SK-N-SH treated with all-trans-retinoic acid at 6 μM for 48 hours (cell line): ENCODE measurements around the gene MAN1A1.

Experiments used
- BACH2 ChIP-seq: fragments of 250-450 bp; sonication (Bioruptor Pico); IDR thresholded peaks from 2 replicates; pipeline ENCODE4 v1.9.0; 2021; ENCODE audit warnings: mild to moderate bottlenecking, borderline replicate concordance
- CSDC2 ChIP-seq: fragments of 250-450 bp; sonication (Bioruptor Pico); IDR thresholded peaks from 2 replicates; pipeline ENCODE4 v1.5.0; 2020; ENCODE audit warnings: mild to moderate bottlenecking, moderate library complexity
- ESRRG ChIP-seq: fragments of 250-450 bp; sonication (Bioruptor Pico); IDR thresholded peaks from 2 replicates; pipeline ENCODE4 v1.6.1; 2021; ENCODE audit warnings: mild to moderate bottlenecking
- GLIS3 ChIP-seq: fragments of 250-450 bp; sonication (Bioruptor Pico); IDR thresholded peaks from 2 replicates; pipeline ENCODE4 v1.5.0; 2020; ENCODE audit warnings: mild to moderate bottlenecking, moderate library complexity
- OSR1 ChIP-seq: fragments of 250-450 bp; sonication (Bioruptor Pico); IDR thresholded peaks from 2 replicates; pipeline ENCODE4 v1.8.0; 2022; ENCODE audit warnings: moderate library complexity, mild to moderate bottlenecking, inconsistent platforms
- PPARA ChIP-seq: fragments of 250-450 bp; sonication (Bioruptor Pico); IDR thresholded peaks from 2 replicates; pipeline ENCODE4 v1.5.0; 2020; ENCODE audit warnings: mild to moderate bottlenecking, borderline replicate concordance
- RARB ChIP-seq: fragments of 250-450 bp; sonication (Bioruptor Pico); IDR thresholded peaks from 2 replicates; pipeline ENCODE4 v1.8.0; 2021; ENCODE audit warnings: mild to moderate bottlenecking, moderate library complexity
- SNAI2 ChIP-seq: fragments of 250-450 bp; sonication (Bioruptor Pico); IDR thresholded peaks from 2 replicates; pipeline ENCODE4 v1.5.0; 2020; ENCODE audit warnings: mild to moderate bottlenecking, moderate library complexity
- TSHZ2 ChIP-seq: fragments of 250-450 bp; sonication (Bioruptor Pico); IDR thresholded peaks from 2 replicates; pipeline ENCODE4 v1.5.0; 2020; ENCODE audit warnings: mild to moderate bottlenecking, moderate library complexity
- ZFP30 ChIP-seq: fragments of 450-650 bp; formaldehyde crosslinking; IDR thresholded peaks from 2 replicates; pipeline ENCODE4 v1.5.0; 2022; ENCODE audit warnings: mild to moderate bottlenecking, moderate library complexity
- ZNF70 ChIP-seq: fragments of 450-650 bp; formaldehyde crosslinking; IDR thresholded peaks from 2 replicates; pipeline ENCODE4 v1.5.0; 2020; ENCODE audit warnings: mild to moderate bottlenecking, moderate library complexity
- TF ChIP-seq, protein P1 (sequence below): fragments of 250-450 bp; sonication (Bioruptor Pico); IDR thresholded peaks from 2 replicates; pipeline ENCODE4 v1.8.0; 2020; ENCODE audit warnings: mild to moderate bottlenecking, moderate library complexity, borderline replicate concordance
- TF ChIP-seq, protein P2 (sequence below): fragments of 250-450 bp; sonication (Bioruptor Pico); IDR thresholded peaks from 2 replicates; pipeline ENCODE4 v1.8.0; 2021; ENCODE audit warnings: low read depth, mild to moderate bottlenecking, moderate library complexity, borderline replicate concordance
- TF ChIP-seq, protein P3 (sequence below): fragments of 250-450 bp; sonication (Bioruptor Pico); IDR thresholded peaks from 2 replicates; pipeline ENCODE4 v1.5.1; 2021; ENCODE audit warnings: mild to moderate bottlenecking, moderate library complexity

- TF ChIP-seq ESRRG (CRISPR knock-in tag), result no peak
- TF ChIP-seq ZNF70 (CRISPR knock-in tag), result no peak
- TF ChIP-seq, protein P1, sequence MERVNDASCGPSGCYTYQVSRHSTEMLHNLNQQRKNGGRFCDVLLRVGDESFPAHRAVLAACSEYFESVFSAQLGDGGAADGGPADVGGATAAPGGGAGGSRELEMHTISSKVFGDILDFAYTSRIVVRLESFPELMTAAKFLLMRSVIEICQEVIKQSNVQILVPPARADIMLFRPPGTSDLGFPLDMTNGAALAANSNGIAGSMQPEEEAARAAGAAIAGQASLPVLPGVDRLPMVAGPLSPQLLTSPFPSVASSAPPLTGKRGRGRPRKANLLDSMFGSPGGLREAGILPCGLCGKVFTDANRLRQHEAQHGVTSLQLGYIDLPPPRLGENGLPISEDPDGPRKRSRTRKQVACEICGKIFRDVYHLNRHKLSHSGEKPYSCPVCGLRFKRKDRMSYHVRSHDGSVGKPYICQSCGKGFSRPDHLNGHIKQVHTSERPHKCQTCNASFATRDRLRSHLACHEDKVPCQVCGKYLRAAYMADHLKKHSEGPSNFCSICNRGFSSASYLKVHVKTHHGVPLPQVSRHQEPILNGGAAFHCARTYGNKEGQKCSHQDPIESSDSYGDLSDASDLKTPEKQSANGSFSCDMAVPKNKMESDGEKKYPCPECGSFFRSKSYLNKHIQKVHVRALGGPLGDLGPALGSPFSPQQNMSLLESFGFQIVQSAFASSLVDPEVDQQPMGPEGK (CRISPR knock-in tag), result no peak
- TF ChIP-seq OSR1, result no peak
- TF ChIP-seq ZFP30 (CRISPR knock-in tag), result no peak
- TF ChIP-seq TSHZ2 (CRISPR knock-in tag), result no peak
- TF ChIP-seq SNAI2 (CRISPR knock-in tag), result no peak
- no peak for TF ChIP-seq PPARA (CRISPR knock-in tag)
- TF ChIP-seq GLIS3 (CRISPR knock-in tag), result no peak
- TF ChIP-seq BACH2 (CRISPR knock-in tag), result no peak
- TF ChIP-seq RARB (CRISPR knock-in tag), result no peak
- TF ChIP-seq, protein P2, sequence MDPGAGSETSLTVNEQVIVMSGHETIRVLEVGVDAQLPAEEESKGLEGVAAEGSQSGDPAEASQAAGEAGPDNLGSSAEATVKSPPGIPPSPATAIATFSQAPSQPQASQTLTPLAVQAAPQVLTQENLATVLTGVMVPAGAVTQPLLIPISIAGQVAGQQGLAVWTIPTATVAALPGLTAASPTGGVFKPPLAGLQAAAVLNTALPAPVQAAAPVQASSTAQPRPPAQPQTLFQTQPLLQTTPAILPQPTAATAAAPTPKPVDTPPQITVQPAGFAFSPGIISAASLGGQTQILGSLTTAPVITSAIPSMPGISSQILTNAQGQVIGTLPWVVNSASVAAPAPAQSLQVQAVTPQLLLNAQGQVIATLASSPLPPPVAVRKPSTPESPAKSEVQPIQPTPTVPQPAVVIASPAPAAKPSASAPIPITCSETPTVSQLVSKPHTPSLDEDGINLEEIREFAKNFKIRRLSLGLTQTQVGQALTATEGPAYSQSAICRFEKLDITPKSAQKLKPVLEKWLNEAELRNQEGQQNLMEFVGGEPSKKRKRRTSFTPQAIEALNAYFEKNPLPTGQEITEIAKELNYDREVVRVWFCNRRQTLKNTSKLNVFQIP, result no peak
- TF ChIP-seq, protein P3, sequence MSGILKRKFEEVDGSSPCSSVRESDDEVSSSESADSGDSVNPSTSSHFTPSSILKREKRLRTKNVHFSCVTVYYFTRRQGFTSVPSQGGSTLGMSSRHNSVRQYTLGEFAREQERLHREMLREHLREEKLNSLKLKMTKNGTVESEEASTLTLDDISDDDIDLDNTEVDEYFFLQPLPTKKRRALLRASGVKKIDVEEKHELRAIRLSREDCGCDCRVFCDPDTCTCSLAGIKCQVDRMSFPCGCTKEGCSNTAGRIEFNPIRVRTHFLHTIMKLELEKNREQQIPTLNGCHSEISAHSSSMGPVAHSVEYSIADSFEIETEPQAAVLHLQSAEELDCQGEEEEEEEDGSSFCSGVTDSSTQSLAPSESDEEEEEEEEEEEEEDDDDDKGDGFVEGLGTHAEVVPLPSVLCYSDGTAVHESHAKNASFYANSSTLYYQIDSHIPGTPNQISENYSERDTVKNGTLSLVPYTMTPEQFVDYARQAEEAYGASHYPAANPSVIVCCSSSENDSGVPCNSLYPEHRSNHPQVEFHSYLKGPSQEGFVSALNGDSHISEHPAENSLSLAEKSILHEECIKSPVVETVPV, result no peak
- TF ChIP-seq CSDC2 (CRISPR knock-in tag), result no peak
Observed at GRCh38 chr6:119207327-119207726, 142.2 kb downstream of the MAN1A1 start.
